ENCODE results near the gene RDH11. TPM values are rescaled to one million over a fixed set of nuclear protein-coding genes. Genes with fewer than 3 reads are reported as not detected.

RDH11 gene
- total and polyA plus RNA-seq, 3 experiments from 2014 or later: 45.1 to 73.4 (median 47.8) TPM

- Histone ChIP-seq H3K27me3 (ENCODE audit: insufficient read depth, low read length, poor library complexity, severe bottlenecking) (no peaks in the 10 kb centered on the region), H3K4me1 (ENCODE audit: insufficient read depth, low read length) (no peaks in the 10 kb centered on the region), H3K9me3 (ENCODE audit: low read length) (no peaks in the 10 kb centered on the region), H3K4me3 (ENCODE audit: low read length) (no peak overlapping the region), H3K36me3 (ENCODE audit: insufficient read depth, low read length) (peaks cover 10% of the 10 kb centered on the region), H3K27ac (ENCODE audit: low read depth, low read length) (no peak overlapping the region)
- Mint-ChIP-seq H3K9me3 (no peaks in the 10 kb centered on the region), H3K36me3 (peaks cover 0 to 37% (median 11%) of the 10 kb centered on the region in 3 donors), H3K4me3 (no peak overlapping the region), H3K27me3 (no peaks in the 10 kb centered on the region), H3K4me1 (peaks cover 2 to 7% (median 6%) of the 10 kb centered on the region in 3 donors), H3K27ac (peak overlapping the region in 4 of 8 donors; percentile 8 to 90 (median 49))
- DNase-seq: no peak
- ChIA-PET CTCF (interaction anchor here (1.0 to 1.1 kb wide), 2 partner anchors 10 to 21 kb away, joined by 3 to 4 read pairs; no protein-coding TSS in a partner anchor), POLR2A (interaction anchor here (0.6 kb wide), 1 partner anchor 205 kb away, joined by 3 read pairs; no protein-coding TSS in a partner anchor)
Observed at GRCh38 chr14:67644428-67644827, 51.1 kb downstream of the RDH11 start.

GRCh38 chr14:67643713-67644112, 51.9 kb downstream of the RDH11 start:
- no peaks in the 10 kb centered on the region for H3K9me3 Mint-ChIP-seq

DNA sequence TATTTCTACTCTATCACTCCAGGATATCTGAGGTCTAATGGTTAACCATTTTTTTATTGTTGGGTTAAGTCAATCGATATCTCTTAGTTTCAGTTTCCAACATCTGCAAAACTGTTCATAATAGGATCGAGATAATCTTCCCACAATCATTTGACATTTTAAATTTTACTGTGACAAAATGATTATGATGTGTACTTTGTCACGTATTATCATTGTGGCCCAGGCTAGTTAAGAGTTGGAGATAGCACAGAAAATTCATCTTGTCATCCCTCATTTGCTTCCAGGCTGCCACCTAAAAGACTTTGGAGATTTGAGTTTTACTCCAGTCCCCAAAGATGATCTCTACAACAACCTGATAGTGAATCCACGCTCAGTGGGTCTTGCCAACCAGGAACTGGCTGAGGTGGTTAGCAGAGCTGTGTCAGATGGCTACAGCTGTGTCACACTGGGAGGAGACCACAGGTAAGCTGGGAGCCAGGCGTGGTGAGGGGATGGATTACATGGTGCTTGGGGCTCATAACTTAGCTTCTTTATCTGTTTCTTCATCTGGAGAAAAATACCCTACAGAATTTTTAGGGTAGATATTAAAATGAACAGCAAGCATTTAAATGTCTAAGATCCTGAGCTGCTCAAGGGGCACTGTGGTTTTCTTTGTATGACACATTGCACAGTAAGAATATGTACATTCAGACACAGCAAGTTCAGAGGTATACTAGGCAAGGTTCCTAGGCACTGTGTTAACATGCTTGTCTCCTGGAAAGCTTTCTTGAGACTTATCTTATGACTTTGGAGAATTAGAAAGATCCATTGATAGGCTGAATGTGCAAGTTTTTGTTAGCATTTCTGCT, 53.4 kb downstream of the RDH11 start:
- no peaks in the 10 kb centered on the region for H3K9me3 Mint-ChIP-seq
- H3K9me3 ChIP-seq (ENCODE audit: low read length): no peaks in the 10 kb centered on the region
- H3K4me3 ChIP-seq (ENCODE audit: low read length): no peak overlapping the region
- H3K27ac ChIP-seq (ENCODE audit: low read depth, low read length): no peak overlapping the region
- CTCF ChIA-PET: interaction anchor here (1.1 kb wide), 1 partner anchor 32 kb away, joined by 3 read pairs; no protein-coding TSS in a partner anchor
- H3K4me3 Mint-ChIP-seq: no peak overlapping the region
- H3K4me1 Mint-ChIP-seq: peaks cover 2 to 7% (median 6%) of the 10 kb centered on the region in 3 donors
- no peaks in the 10 kb centered on the region for H3K36me3 ChIP-seq (ENCODE audit: insufficient read depth, low read length)
- no peaks in the 10 kb centered on the region for H3K27me3 Mint-ChIP-seq
- POLR2A ChIA-PET: no interaction called here
- no peak for DNase-seq
- H3K36me3 Mint-ChIP-seq: peaks cover 0 to 19% (median 8%) of the 10 kb centered on the region in 3 donors
- no peaks in the 10 kb centered on the region for H3K4me1 ChIP-seq (ENCODE audit: insufficient read depth, low read length)
- peak overlapping the region in 4 of 8 donors; percentile 47 to 74 (median 58) for H3K27ac Mint-ChIP-seq
- H3K27me3 ChIP-seq (ENCODE audit: insufficient read depth, low read length, poor library complexity, severe bottlenecking): no peaks in the 10 kb centered on the region

More at GRCh38 chr14:67643713-67644112, 51.9 kb downstream of the RDH11 start:
- peak overlapping the region in 4 of 8 donors; percentile 13 to 90 (median 58) for H3K27ac Mint-ChIP-seq
- Histone ChIP-seq H3K9me3 (ENCODE audit: low read length) (no peaks in the 10 kb centered on the region), H3K4me3 (ENCODE audit: low read length) (no peak overlapping the region), H3K27me3 (ENCODE audit: insufficient read depth, low read length, poor library complexity, severe bottlenecking) (no peaks in the 10 kb centered on the region), H3K36me3 (ENCODE audit: insufficient read depth, low read length) (peaks cover 4% of the 10 kb centered on the region), H3K27ac (ENCODE audit: low read depth, low read length) (no peak overlapping the region), H3K4me1 (ENCODE audit: insufficient read depth, low read length) (no peaks in the 10 kb centered on the region)
- peaks cover 0 to 30% (median 9%) of the 10 kb centered on the region in 3 donors for H3K36me3 Mint-ChIP-seq
- ChIA-PET CTCF (interaction anchor here (1.0 to 1.3 kb wide), 3 partner anchors 9 to 22 kb away, joined by 3 to 4 read pairs (median 3); no protein-coding TSS in a partner anchor), POLR2A (interaction anchor here (0.6 kb wide), 1 partner anchor 205 kb away, joined by 3 read pairs; no protein-coding TSS in a partner anchor)
- no peak for DNase-seq
- no peak overlapping the region for H3K4me3 Mint-ChIP-seq
- H3K4me1 Mint-ChIP-seq: peaks cover 2 to 7% (median 6%) of the 10 kb centered on the region in 3 donors
- no peaks in the 10 kb centered on the region for H3K27me3 Mint-ChIP-seq

DNA sequence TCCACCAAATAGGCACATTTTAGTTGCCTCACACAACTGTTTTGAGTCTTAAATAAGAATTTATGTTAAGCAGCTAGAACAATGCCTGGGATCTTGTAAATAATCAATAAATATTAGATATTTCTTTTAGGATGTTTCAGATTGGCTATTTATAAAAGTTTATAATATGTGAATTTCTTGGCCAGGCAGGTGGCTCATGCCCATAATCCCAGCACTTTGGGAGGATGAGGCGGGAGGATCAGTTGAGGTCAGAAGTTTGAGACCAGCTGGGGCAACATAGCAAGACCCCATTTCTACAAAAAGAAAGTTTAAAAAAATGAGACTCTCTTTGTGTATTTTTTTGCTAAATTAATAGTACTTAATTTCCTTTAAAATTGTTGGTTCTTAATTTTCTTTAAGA, 54.1 kb downstream of the RDH11 start:
- no peak overlapping the region for H3K27ac ChIP-seq (ENCODE audit: low read depth, low read length)
- no peak overlapping the region for H3K4me3 ChIP-seq (ENCODE audit: low read length)
- no peaks in the 10 kb centered on the region for H3K27me3 ChIP-seq (ENCODE audit: insufficient read depth, low read length, poor library complexity, severe bottlenecking)
- no peaks in the 10 kb centered on the region for H3K36me3 ChIP-seq (ENCODE audit: insufficient read depth, low read length)
- Mint-ChIP-seq H3K27me3 (no peaks in the 10 kb centered on the region), H3K9me3 (no peaks in the 10 kb centered on the region), H3K4me1 (peaks cover 2 to 7% (median 6%) of the 10 kb centered on the region in 3 donors), H3K36me3 (peaks cover 0 to 13% (median 6%) of the 10 kb centered on the region in 3 donors), H3K27ac (no peak overlapping the region), H3K4me3 (no peak overlapping the region)
- no peaks in the 10 kb centered on the region for H3K4me1 ChIP-seq (ENCODE audit: insufficient read depth, low read length)
- no peaks in the 10 kb centered on the region for H3K9me3 ChIP-seq (ENCODE audit: low read length)
- DNase-seq: no peak
- ChIA-PET POLR2A (no interaction called here), CTCF (no interaction called here)

GRCh38 chr14:67638642-67639041, 56.9 kb downstream of the RDH11 start:
- no peak overlapping the region for H3K4me3 Mint-ChIP-seq
- H3K27me3 Mint-ChIP-seq: no peaks in the 10 kb centered on the region
- DNase-seq: no peak
- POLR2A ChIA-PET: no interaction called here
- H3K9me3 Mint-ChIP-seq: no peaks in the 10 kb centered on the region
- Histone ChIP-seq H3K4me3 (ENCODE audit: low read length) (no peak overlapping the region), H3K9me3 (ENCODE audit: low read length) (no peaks in the 10 kb centered on the region), H3K36me3 (ENCODE audit: insufficient read depth, low read length) (no peaks in the 10 kb centered on the region), H3K4me1 (ENCODE audit: insufficient read depth, low read length) (no peaks in the 10 kb centered on the region), H3K27me3 (ENCODE audit: insufficient read depth, low read length, poor library complexity, severe bottlenecking) (no peaks in the 10 kb centered on the region), H3K27ac (ENCODE audit: low read depth, low read length) (no peak overlapping the region)
- peaks cover 2 to 7% (median 6%) of the 10 kb centered on the region in 3 donors for H3K4me1 Mint-ChIP-seq
- CTCF ChIA-PET: no interaction called here
- H3K27ac Mint-ChIP-seq: no peak overlapping the region
- peaks cover 0 to 1% (median 0%) of the 10 kb centered on the region in 3 donors for H3K36me3 Mint-ChIP-seq

- no peak for DNase-seq
- no peak overlapping the region for H3K4me3 Mint-ChIP-seq
- no peaks in the 10 kb centered on the region for H3K4me1 Mint-ChIP-seq
- Histone ChIP-seq H3K9me3 (ENCODE audit: low read length) (no peaks in the 10 kb centered on the region), H3K27me3 (ENCODE audit: insufficient read depth, low read length, poor library complexity, severe bottlenecking) (no peaks in the 10 kb centered on the region), H3K4me3 (ENCODE audit: low read length) (no peak overlapping the region), H3K4me1 (ENCODE audit: insufficient read depth, low read length) (no peaks in the 10 kb centered on the region), H3K36me3 (ENCODE audit: insufficient read depth, low read length) (no peaks in the 10 kb centered on the region), H3K27ac (ENCODE audit: low read depth, low read length) (peak overlapping the region; percentile 35)
- no peak overlapping the region for H3K27ac Mint-ChIP-seq
- H3K9me3 Mint-ChIP-seq: no peaks in the 10 kb centered on the region
- H3K36me3 Mint-ChIP-seq: peaks cover 0 to 1% (median 0%) of the 10 kb centered on the region in 3 donors
- H3K27me3 Mint-ChIP-seq: peaks cover 0 to 2% of the 10 kb centered on the region in 2 donors
- ChIA-PET POLR2A (no interaction called here), CTCF (no interaction called here)
Observed at GRCh38 chr14:67636361-67636919, 59.1 kb downstream of the RDH11 start.

DNA sequence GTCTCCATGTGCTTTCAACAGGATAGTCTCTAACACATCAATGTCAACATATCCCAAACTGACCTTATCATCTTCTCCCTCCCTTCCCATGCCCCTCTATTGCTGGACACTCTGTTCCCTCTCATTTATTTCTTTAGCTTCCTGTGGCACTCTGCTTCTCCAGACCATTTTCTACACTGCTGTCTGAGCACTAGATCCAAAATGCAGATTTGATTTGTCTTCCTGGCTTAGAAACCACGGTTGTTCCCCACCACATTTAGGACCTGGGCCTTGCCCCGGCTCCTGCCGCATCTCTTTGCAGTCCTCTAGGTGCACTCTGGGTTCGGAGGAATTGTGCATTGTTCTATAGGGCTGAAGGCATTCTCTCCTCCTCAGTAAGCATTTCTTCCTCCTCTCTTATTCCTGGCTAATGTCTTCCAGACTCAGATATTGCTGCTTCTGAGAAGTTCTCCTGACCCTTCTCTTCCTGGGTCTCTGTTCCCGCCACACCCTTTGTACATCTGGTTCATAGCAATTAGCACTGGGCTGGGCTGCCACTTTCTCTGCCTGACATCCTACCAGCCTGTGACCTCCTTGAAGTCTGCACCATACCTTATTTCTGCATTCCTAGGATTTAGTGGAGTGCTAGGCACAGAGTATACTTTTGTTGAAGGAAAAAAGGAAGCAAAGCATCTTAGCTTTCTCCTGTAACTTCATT, 62.0 kb downstream of the RDH11 start:
- Mint-ChIP-seq H3K36me3 (peaks cover 0 to 2% (median 1%) of the 10 kb centered on the region in 3 donors), H3K4me3 (no peak overlapping the region), H3K4me1 (no peaks in the 10 kb centered on the region), H3K9me3 (no peaks in the 10 kb centered on the region), H3K27me3 (peaks cover 0 to 2% of the 10 kb centered on the region in 2 donors), H3K27ac (no peak overlapping the region)
- no peaks in the 10 kb centered on the region for H3K4me1 ChIP-seq (ENCODE audit: insufficient read depth, low read length)
- no peaks in the 10 kb centered on the region for H3K36me3 ChIP-seq (ENCODE audit: insufficient read depth, low read length)
- H3K4me3 ChIP-seq (ENCODE audit: low read length): no peak overlapping the region
- no peaks in the 10 kb centered on the region for H3K27me3 ChIP-seq (ENCODE audit: insufficient read depth, low read length, poor library complexity, severe bottlenecking)
- no peak for DNase-seq
- no peaks in the 10 kb centered on the region for H3K9me3 ChIP-seq (ENCODE audit: low read length)
- H3K27ac ChIP-seq (ENCODE audit: low read depth, low read length): no peak overlapping the region
- POLR2A ChIA-PET: no interaction called here
- CTCF ChIA-PET: no interaction called here
